ENCODE results near the gene FREM2.

FREM2 gene

GRCh38 chr13:38844581-38844980 lies 157.7 kb downstream of the FREM2 start:
- Histone ChIP-seq H3K4me2 (ENCODE audit: low read depth, low read length, poor library complexity, severe bottlenecking) (no peak overlapping the region), H4K20me1 (ENCODE audit: low read depth, low read length) (no peaks in the 10 kb centered on the region), H2AFZ (ENCODE audit: low read depth, low read length, severe bottlenecking) (no peak overlapping the region), H3F3A (ENCODE audit: insufficient read depth) (no peaks in the 10 kb centered on the region), H3K4me3 (ENCODE audit: insufficient read depth, low read length, poor library complexity, severe bottlenecking) (no peak overlapping the region), H3K9ac (ENCODE audit: low read length) (no peak overlapping the region), H3K79me2 (ENCODE audit: insufficient read depth, low read length) (no peaks in the 10 kb centered on the region), H3K27ac (ENCODE audit: low read depth, low read length) (no peak overlapping the region), H3K36me3 (ENCODE audit: low read length) (no peaks in the 10 kb centered on the region), H3K27me3 (ENCODE audit: low read length) (no peaks in the 10 kb centered on the region), H3K9me3 (ENCODE audit: insufficient read depth, low read length) (no peaks in the 10 kb centered on the region), H3K9me2 (replicated peaks; ENCODE audit: insufficient read depth, low read length) (no peaks in the 10 kb centered on the region)
- TF ChIP-seq EZH2phosphoT487 (conservative IDR thresholded peaks at IDR 0.05; ENCODE audit: low read length) = no peak

- no peak overlapping the region for H2AFZ ChIP-seq (ENCODE audit: low read depth, low read length, severe bottlenecking)
- H3K9ac ChIP-seq (ENCODE audit: low read length) = no peak overlapping the region
- no peaks in the 10 kb centered on the region for H3K9me2 ChIP-seq (replicated peaks; ENCODE audit: insufficient read depth, low read length)
- no peaks in the 10 kb centered on the region for H3K9me3 ChIP-seq (ENCODE audit: insufficient read depth, low read length)
- H3K79me2 ChIP-seq (ENCODE audit: insufficient read depth, low read length) = no peaks in the 10 kb centered on the region
- H3K4me3 ChIP-seq (ENCODE audit: insufficient read depth, low read length, poor library complexity, severe bottlenecking) = no peak overlapping the region
- TF ChIP-seq EZH2phosphoT487 (conservative IDR thresholded peaks at IDR 0.05; ENCODE audit: low read length) (no peak), CTCF (IDR thresholded peaks at IDR 0.05; ENCODE audit: insufficient read depth, low read length, poor library complexity, severe bottlenecking) (no peak)
- H3F3A ChIP-seq (ENCODE audit: insufficient read depth) = no peaks in the 10 kb centered on the region
- H3K27ac ChIP-seq (ENCODE audit: low read depth, low read length) = no peak overlapping the region
- H4K20me1 ChIP-seq (ENCODE audit: low read depth, low read length) = no peaks in the 10 kb centered on the region
- H3K27me3 ChIP-seq (ENCODE audit: low read length) = no peaks in the 10 kb centered on the region
- no peak overlapping the region for H3K4me2 ChIP-seq (ENCODE audit: low read depth, low read length, poor library complexity, severe bottlenecking)
- no peaks in the 10 kb centered on the region for H3K36me3 ChIP-seq (ENCODE audit: low read length)
These were observed 161.5 kb downstream of the FREM2 start for GRCh38 chr13:38848360-38848759.

- H3K79me2 ChIP-seq (ENCODE audit: insufficient read depth, low read length) = no peaks in the 10 kb centered on the region
- no peak overlapping the region for H3K9ac ChIP-seq (ENCODE audit: low read length)
- no peak for TF ChIP-seq CTCF (IDR thresholded peaks at IDR 0.05; ENCODE audit: insufficient read depth, low read length, poor library complexity, severe bottlenecking)
- no peak for TF ChIP-seq EZH2phosphoT487 (conservative IDR thresholded peaks at IDR 0.05; ENCODE audit: low read length)
- H3K27ac ChIP-seq (ENCODE audit: low read depth, low read length) = no peak overlapping the region
- H2AFZ ChIP-seq (ENCODE audit: low read depth, low read length, severe bottlenecking) = no peak overlapping the region
- no peaks in the 10 kb centered on the region for H3K9me3 ChIP-seq (ENCODE audit: insufficient read depth, low read length)
- no peak overlapping the region for H3K4me3 ChIP-seq (ENCODE audit: insufficient read depth, low read length, poor library complexity, severe bottlenecking)
- H3K36me3 ChIP-seq (ENCODE audit: low read length) = no peaks in the 10 kb centered on the region
- no peaks in the 10 kb centered on the region for H3K27me3 ChIP-seq (ENCODE audit: low read length)
- no peaks in the 10 kb centered on the region for H4K20me1 ChIP-seq (ENCODE audit: low read depth, low read length)
- H3K4me2 ChIP-seq (ENCODE audit: low read depth, low read length, poor library complexity, severe bottlenecking) = no peak overlapping the region
- H3K9me2 ChIP-seq (replicated peaks; ENCODE audit: insufficient read depth, low read length) = no peaks in the 10 kb centered on the region
- H3F3A ChIP-seq (ENCODE audit: insufficient read depth) = no peaks in the 10 kb centered on the region
These were observed 162.4 kb downstream of the FREM2 start for GRCh38 chr13:38849315-38849714.

- H3K9ac ChIP-seq (ENCODE audit: low read length) = no peak overlapping the region
- H2AFZ ChIP-seq (ENCODE audit: low read depth, low read length, severe bottlenecking) = no peak overlapping the region
- TF ChIP-seq EZH2phosphoT487 (conservative IDR thresholded peaks at IDR 0.05; ENCODE audit: low read length) (no peak), CTCF (IDR thresholded peaks at IDR 0.05; ENCODE audit: insufficient read depth, low read length, poor library complexity, severe bottlenecking) (no peak)
- H4K20me1 ChIP-seq (ENCODE audit: low read depth, low read length) = no peaks in the 10 kb centered on the region
- H3K9me2 ChIP-seq (replicated peaks; ENCODE audit: insufficient read depth, low read length) = no peaks in the 10 kb centered on the region
- H3K4me3 ChIP-seq (ENCODE audit: insufficient read depth, low read length, poor library complexity, severe bottlenecking) = no peak overlapping the region
- no peaks in the 10 kb centered on the region for H3F3A ChIP-seq (ENCODE audit: insufficient read depth)
- H3K4me2 ChIP-seq (ENCODE audit: low read depth, low read length, poor library complexity, severe bottlenecking) = no peak overlapping the region
- no peaks in the 10 kb centered on the region for H3K9me3 ChIP-seq (ENCODE audit: insufficient read depth, low read length)
- H3K27ac ChIP-seq (ENCODE audit: low read depth, low read length) = no peak overlapping the region
- H3K79me2 ChIP-seq (ENCODE audit: insufficient read depth, low read length) = no peaks in the 10 kb centered on the region
- H3K27me3 ChIP-seq (ENCODE audit: low read length) = no peaks in the 10 kb centered on the region
- H3K36me3 ChIP-seq (ENCODE audit: low read length) = no peaks in the 10 kb centered on the region
These were observed 164.2 kb downstream of the FREM2 start for GRCh38 chr13:38850868-38851626.
